GM12801 (cell line): ENCODE results near the gene PPP1R27.

ENCODE experiments used
- CTCF ChIP-seq: IDR thresholded peaks from one replicate; pipeline ENCODE4 v1.5.1; 2011; ENCODE audit warnings: control low read depth; ENCODE audit not compliant: insufficient read length; ENCODE audit errors: extremely low read depth

Gene PPP1R27

GRCh38 chr17:81846743-81847689 is 12.2 kb upstream of the PPP1R27 start:
- TF ChIP-seq CTCF = no peak

GRCh38 chr17:81845881-81846742 is 11.3 kb upstream of the PPP1R27 start:
- TF ChIP-seq CTCF = no peak

GRCh38 chr17:81845361-81845760 is 10.5 kb upstream of the PPP1R27 start:
- no peak for TF ChIP-seq CTCF

- TF ChIP-seq CTCF = no peak
Observed at GRCh38 chr17:81844887-81845286, 10.0 kb upstream of the PPP1R27 start.

GRCh38 chr17:81844327-81844851 is 9.5 kb upstream of the PPP1R27 start:
- no peak for TF ChIP-seq CTCF

GRCh38 chr17:81843713-81844326 is 9.0 kb upstream of the PPP1R27 start:
- TF ChIP-seq CTCF = no peak
